ENCODE measurements around the gene FAM174C. TPM values are rescaled to one million over a fixed set of nuclear protein-coding genes. Genes with fewer than 3 reads are reported as not detected.

Gene FAM174C
- 59.4 to 65.9 TPM (median 65.7 TPM) in 3 replicates for total RNA-seq (2021)
- Bru-seq, nascent RNA = percentile 58 among the genes with signal in this experiment
- long read RNA-seq, experiment 1, transcript C19orf24-203 (2 exons, 1,675 nt) = minor isoform, 6 of 49 reads
- long read RNA-seq, experiment 1, transcript C19orf24-202 (3 exons, 668 nt) = minor isoform, 17 of 49 reads
- long read RNA-seq, experiment 1, transcript C19orf24-201 (3 exons, 983 nt) = major isoform, 26 of 49 reads
- long read RNA-seq, experiment 1, partial matches to known transcripts = 0 of 49 reads
- long read RNA-seq, experiment 1, other reads (novel, unspliced or antisense) = 0 of 49 reads
- long read RNA-seq, experiment 2, transcript C19orf24-202 (3 exons, 668 nt) = minor isoform, 25 of 66 reads
- long read RNA-seq, experiment 2, transcript C19orf24-201 (3 exons, 983 nt) = major isoform, 31 of 66 reads
- long read RNA-seq, experiment 2, partial matches to known transcripts = 0 of 66 reads
- long read RNA-seq, experiment 2, other reads (novel, unspliced or antisense) = 7 of 66 reads
- long read RNA-seq, experiment 3, partial matches to known transcripts = 1 of 6 reads
- long read RNA-seq, experiment 3, other reads (novel, unspliced or antisense) = 0 of 6 reads

GRCh38 chr19:1275260-1275975 is at the start of gene FAM174C:
Gene FAM174C (plus strand): TSS chr19:1275530. CDS start chr19:1275550, 20 bp downstream.
- peaks cover 40% of the 10 kb centered on the region for H3K36me3 Mint-ChIP-seq
- TF ChIP-seq ZNF232 (CRISPR knock-in tag; IDR thresholded peaks at IDR 0.05) = no peak
- no peak for TF ChIP-seq RORB (CRISPR knock-in tag; IDR thresholded peaks at IDR 0.05)
- peak; percentile 65; the same call in 1 of the 2 replicates for TF ChIP-seq FOXK1 (CRISPR knock-in tag; IDR thresholded peaks at IDR 0.05)
- TF ChIP-seq MYBL2 (CRISPR knock-in tag; IDR thresholded peaks at IDR 0.05) = no peak; the same call in 1 of the 2 replicates
- no peak for TF ChIP-seq MLX (CRISPR knock-in tag; IDR thresholded peaks at IDR 0.05)
- TF ChIP-seq, protein P1, sequence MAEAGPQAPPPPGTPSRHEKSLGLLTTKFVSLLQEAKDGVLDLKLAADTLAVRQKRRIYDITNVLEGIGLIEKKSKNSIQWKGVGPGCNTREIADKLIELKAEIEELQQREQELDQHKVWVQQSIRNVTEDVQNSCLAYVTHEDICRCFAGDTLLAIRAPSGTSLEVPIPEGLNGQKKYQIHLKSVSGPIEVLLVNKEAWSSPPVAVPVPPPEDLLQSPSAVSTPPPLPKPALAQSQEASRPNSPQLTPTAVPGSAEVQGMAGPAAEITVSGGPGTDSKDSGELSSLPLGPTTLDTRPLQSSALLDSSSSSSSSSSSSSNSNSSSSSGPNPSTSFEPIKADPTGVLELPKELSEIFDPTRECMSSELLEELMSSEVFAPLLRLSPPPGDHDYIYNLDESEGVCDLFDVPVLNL (CRISPR knock-in tag; IDR thresholded peaks at IDR 0.05; ENCODE audit: borderline replicate concordance, low read depth) = no peak; the same call in none of the 2 replicates
- TF ChIP-seq TCF7 (CRISPR knock-in tag; IDR thresholded peaks at IDR 0.05; ENCODE audit: low read depth) = no peak; the same call in 1 of the 2 replicates
- TF ChIP-seq ETV6 (CRISPR knock-in tag; IDR thresholded peaks at IDR 0.05) = no peak
- peak; percentile 99 for TF ChIP-seq KAT7 (CRISPR knock-in tag; IDR thresholded peaks at IDR 0.05; ENCODE audit: borderline replicate concordance)
- no peak for TF ChIP-seq E2F1 (CRISPR knock-in tag; IDR thresholded peaks at IDR 0.05)
- no peak for TF ChIP-seq ZNF121 (CRISPR knock-in tag; IDR thresholded peaks at IDR 0.05)
- TF ChIP-seq CBFB (CRISPR knock-in tag; IDR thresholded peaks at IDR 0.05; ENCODE audit: low read depth) = peak; percentile 95
- TF ChIP-seq, protein P2, sequence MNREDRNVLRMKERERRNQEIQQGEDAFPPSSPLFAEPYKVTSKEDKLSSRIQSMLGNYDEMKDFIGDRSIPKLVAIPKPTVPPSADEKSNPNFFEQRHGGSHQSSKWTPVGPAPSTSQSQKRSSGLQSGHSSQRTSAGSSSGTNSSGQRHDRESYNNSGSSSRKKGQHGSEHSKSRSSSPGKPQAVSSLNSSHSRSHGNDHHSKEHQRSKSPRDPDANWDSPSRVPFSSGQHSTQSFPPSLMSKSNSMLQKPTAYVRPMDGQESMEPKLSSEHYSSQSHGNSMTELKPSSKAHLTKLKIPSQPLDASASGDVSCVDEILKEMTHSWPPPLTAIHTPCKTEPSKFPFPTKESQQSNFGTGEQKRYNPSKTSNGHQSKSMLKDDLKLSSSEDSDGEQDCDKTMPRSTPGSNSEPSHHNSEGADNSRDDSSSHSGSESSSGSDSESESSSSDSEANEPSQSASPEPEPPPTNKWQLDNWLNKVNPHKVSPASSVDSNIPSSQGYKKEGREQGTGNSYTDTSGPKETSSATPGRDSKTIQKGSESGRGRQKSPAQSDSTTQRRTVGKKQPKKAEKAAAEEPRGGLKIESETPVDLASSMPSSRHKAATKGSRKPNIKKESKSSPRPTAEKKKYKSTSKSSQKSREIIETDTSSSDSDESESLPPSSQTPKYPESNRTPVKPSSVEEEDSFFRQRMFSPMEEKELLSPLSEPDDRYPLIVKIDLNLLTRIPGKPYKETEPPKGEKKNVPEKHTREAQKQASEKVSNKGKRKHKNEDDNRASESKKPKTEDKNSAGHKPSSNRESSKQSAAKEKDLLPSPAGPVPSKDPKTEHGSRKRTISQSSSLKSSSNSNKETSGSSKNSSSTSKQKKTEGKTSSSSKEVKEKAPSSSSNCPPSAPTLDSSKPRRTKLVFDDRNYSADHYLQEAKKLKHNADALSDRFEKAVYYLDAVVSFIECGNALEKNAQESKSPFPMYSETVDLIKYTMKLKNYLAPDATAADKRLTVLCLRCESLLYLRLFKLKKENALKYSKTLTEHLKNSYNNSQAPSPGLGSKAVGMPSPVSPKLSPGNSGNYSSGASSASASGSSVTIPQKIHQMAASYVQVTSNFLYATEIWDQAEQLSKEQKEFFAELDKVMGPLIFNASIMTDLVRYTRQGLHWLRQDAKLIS (CRISPR knock-in tag; IDR thresholded peaks at IDR 0.05; ENCODE audit: borderline replicate concordance) = peak; percentile 54; the same call in 1 of the 2 replicates
- TF ChIP-seq ATF2 (CRISPR knock-in tag; IDR thresholded peaks at IDR 0.05; ENCODE audit: borderline replicate concordance, low read depth) = no peak
- no peak for TF ChIP-seq OVOL2 (CRISPR knock-in tag; IDR thresholded peaks at IDR 0.05; ENCODE audit: borderline replicate concordance)
- TF ChIP-seq ATF1 (CRISPR knock-in tag; IDR thresholded peaks at IDR 0.05) = peak; percentile 69; the same call in 1 of the 2 replicates
- TF ChIP-seq, protein P3, sequence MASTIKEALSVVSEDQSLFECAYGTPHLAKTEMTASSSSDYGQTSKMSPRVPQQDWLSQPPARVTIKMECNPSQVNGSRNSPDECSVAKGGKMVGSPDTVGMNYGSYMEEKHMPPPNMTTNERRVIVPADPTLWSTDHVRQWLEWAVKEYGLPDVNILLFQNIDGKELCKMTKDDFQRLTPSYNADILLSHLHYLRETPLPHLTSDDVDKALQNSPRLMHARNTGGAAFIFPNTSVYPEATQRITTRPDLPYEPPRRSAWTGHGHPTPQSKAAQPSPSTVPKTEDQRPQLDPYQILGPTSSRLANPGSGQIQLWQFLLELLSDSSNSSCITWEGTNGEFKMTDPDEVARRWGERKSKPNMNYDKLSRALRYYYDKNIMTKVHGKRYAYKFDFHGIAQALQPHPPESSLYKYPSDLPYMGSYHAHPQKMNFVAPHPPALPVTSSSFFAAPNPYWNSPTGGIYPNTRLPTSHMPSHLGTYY (CRISPR knock-in tag; IDR thresholded peaks at IDR 0.05) = peak; percentile 8; the same call in 1 of the 2 replicates
- TF ChIP-seq GABPB1 (CRISPR knock-in tag; IDR thresholded peaks at IDR 0.05) = 0 out of 2 replicates have a peak, but pooled peaks have one; percentile 33
- no peak for TF ChIP-seq ZNF396 (CRISPR knock-in tag; IDR thresholded peaks at IDR 0.05; ENCODE audit: borderline replicate concordance)
- peak; percentile 9; the same call in 1 of the 2 replicates for TF ChIP-seq CREB1 (CRISPR knock-in tag; IDR thresholded peaks at IDR 0.05)
- TF ChIP-seq, protein P4, sequence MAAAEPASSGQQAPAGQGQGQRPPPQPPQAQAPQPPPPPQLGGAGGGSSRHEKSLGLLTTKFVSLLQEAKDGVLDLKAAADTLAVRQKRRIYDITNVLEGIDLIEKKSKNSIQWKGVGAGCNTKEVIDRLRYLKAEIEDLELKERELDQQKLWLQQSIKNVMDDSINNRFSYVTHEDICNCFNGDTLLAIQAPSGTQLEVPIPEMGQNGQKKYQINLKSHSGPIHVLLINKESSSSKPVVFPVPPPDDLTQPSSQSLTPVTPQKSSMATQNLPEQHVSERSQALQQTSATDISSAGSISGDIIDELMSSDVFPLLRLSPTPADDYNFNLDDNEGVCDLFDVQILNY (CRISPR knock-in tag; IDR thresholded peaks at IDR 0.05) = peak; percentile 88; the same call in 1 of the 2 replicates
- TF ChIP-seq CREM (CRISPR knock-in tag; IDR thresholded peaks at IDR 0.05) = peak; percentile 76; the same call in 1 of the 2 replicates
- no peak for TF ChIP-seq JAZF1 (CRISPR knock-in tag; IDR thresholded peaks at IDR 0.05)
- TF ChIP-seq ZNF423 (CRISPR knock-in tag; IDR thresholded peaks at IDR 0.05) = no peak

More at GRCh38 chr19:1275260-1275975, at the start of gene FAM174C:
- H3K27ac Mint-ChIP-seq = peak within 1 kb of the TSS; percentile 95
- H3K9me3 Mint-ChIP-seq = no peaks in the 10 kb centered on the region
- peak; percentile 68 for ATAC-seq
- peak within 1 kb of the TSS; percentile 71 for H3K4me3 Mint-ChIP-seq
- peak; percentile 95 for DNase-seq (ENCODE audit: low spot score)
- peaks cover 34% of the 10 kb centered on the region for H3K4me1 Mint-ChIP-seq
- POLR2A ChIA-PET = interaction anchor here (1.0 kb wide), 4 partner anchors 9 to 139 kb away, joined by 3 to 7 read pairs (median 4); no protein-coding TSS in a partner anchor
- CTCF ChIA-PET = interaction anchor here (0.6 to 1.5 kb wide), 7 partner anchors 9 to 1022 kb away, joined by 3 to 27 read pairs (median 3); no protein-coding TSS in a partner anchor
- no peaks in the 10 kb centered on the region for H3K27me3 Mint-ChIP-seq (ENCODE audit: low read depth)

Measured in WTC11 (cell line).